ENCODE data around the gene KIAA0753. TPM values are rescaled to one million over a fixed set of nuclear protein-coding genes. Genes with fewer than 3 reads are reported as not detected.
A peak's percentile ranks its signal among the peaks of the same experiment; 100 is the strongest.

The KIAA0753 gene
- total RNA-seq, 6 experiments from 2014 or later, result 3.7 to 6.5 (median 4.9) TPM

- Histone ChIP-seq H3K4me1 (peaks cover 0 to 73% (median 11%) of the 10 kb centered on the region in 4 donors), H3K27me3 (no peaks in the 10 kb centered on the region), H3K27ac (peak overlapping the region in 1 of 3 donors; percentile 40), H3K4me3 (no peak overlapping the region), H3K9me3 (no peaks in the 10 kb centered on the region), H3K36me3 (peaks cover 0 to 17% (median 2%) of the 10 kb centered on the region in 4 donors)
- ATAC-seq (peak; percentile 5 to 41 (median 30)), DNase-seq (peak in 1 of 3 donors; percentile 49)
- TF ChIP-seq CTCF (IDR thresholded peaks at IDR 0.05), result no peak
- no peak for TF ChIP-seq POLR2A (IDR thresholded peaks at IDR 0.05)
- intact Hi-C loops (cut with DNase I), result no loop called here
- WGBS (ENCODE audit: insufficient coverage, low coverage, low lambda C conversion rate, missing lambda C conversion rate), result 51% methylated on average over 7 of the region's 7 CpGs
Measured at GRCh38 chr17:6684460-6684783, 43.9 kb upstream of the KIAA0753 start.

GRCh38 chr17:6683730-6684459, 43.4 kb upstream of the KIAA0753 start:
- H3K27me3 ChIP-seq, result no peaks in the 10 kb centered on the region

DNA sequence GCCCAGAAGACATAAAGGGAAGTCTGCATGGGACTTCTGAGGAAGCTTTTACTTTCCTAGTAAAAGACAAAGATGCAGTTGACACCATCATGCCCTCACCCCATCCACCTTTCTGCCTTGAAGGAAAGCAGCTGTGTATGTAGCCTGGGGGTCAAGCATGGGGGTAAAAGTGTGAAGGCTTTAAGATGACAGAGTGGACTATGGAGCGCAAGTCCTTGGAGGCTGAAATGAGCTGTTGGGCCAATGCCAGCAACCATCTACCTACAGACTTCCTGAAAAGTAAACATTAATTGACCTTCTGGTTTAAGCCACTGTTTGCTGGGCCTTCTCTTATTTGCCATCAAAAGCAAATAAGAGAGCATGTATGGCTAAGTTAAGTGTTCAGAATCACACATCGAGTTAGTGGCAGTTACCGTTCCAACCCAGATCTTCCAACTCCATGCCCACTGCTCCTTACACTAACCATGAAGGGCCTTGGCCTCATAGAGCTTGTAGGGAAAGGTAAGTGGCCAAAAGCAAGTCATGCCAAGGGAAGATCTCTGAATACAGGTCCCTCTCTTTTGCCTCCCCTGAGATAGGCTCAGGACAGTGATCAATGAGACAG, 42.7 kb upstream of the KIAA0753 start:
- peaks cover 0 to 8% (median 0%) of the 10 kb centered on the region in 4 donors for H3K36me3 ChIP-seq
- no peaks in the 10 kb centered on the region for H3K9me3 ChIP-seq
- no peak overlapping the region for H3K4me3 ChIP-seq
- peak in 1 of 3 donors; percentile 56 for DNase-seq
- peaks cover 0 to 65% (median 11%) of the 10 kb centered on the region in 4 donors for H3K4me1 ChIP-seq
- H3K27me3 ChIP-seq, result no peaks in the 10 kb centered on the region
- WGBS (ENCODE audit: insufficient coverage, low coverage, low lambda C conversion rate, missing lambda C conversion rate), result 25% methylated on average over 3 of the region's 3 CpGs
- peak overlapping the region in 1 of 3 donors; percentile 40 for H3K27ac ChIP-seq
- ATAC-seq, result peak in 3 of 4 donors; percentile 1 to 31 (median 3)
- intact Hi-C loops (cut with DNase I), result no loop called here
- TF ChIP-seq CTCF (IDR thresholded peaks at IDR 0.05) (no peak), POLR2A (IDR thresholded peaks at IDR 0.05) (peak; percentile 24)

More at GRCh38 chr17:6683730-6684459, 43.4 kb upstream of the KIAA0753 start:
- WGBS (ENCODE audit: insufficient coverage, low coverage, low lambda C conversion rate, missing lambda C conversion rate), result 34% methylated on average over 2 of the region's 3 CpGs
- H3K4me3 ChIP-seq, result no peak overlapping the region
- peaks cover 0 to 70% (median 11%) of the 10 kb centered on the region in 4 donors for H3K4me1 ChIP-seq
- TF ChIP-seq POLR2A (IDR thresholded peaks at IDR 0.05), result no peak
- no peak for TF ChIP-seq CTCF (IDR thresholded peaks at IDR 0.05)
- ATAC-seq (peak; percentile 8 to 44 (median 34)), DNase-seq (peak in 1 of 3 donors; percentile 52)
- H3K9me3 ChIP-seq, result no peaks in the 10 kb centered on the region
- peaks cover 0 to 11% (median 1%) of the 10 kb centered on the region in 4 donors for H3K36me3 ChIP-seq
- H3K27ac ChIP-seq, result peak overlapping the region in 1 of 3 donors; percentile 40
- intact Hi-C loops (cut with DNase I), result no loop called here

DNA sequence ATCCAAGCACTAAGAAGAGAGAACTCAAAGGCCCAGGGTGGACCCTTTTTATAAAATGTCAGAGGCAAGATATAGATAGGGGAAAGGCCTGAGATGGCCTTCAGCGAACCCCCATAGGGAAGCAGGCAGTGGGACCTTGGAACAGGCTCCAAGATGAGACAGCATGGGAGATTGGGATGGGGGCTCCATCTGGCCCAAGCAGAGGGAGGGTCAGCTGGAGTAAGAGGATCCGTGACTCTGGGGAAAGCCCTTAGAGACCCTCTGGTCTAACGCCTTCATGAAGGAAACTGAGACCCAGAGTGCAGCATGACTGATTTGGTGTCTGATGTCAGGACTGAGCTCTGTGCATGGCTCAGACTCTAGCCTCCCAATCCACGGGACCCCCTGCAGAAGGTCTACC, 41.8 kb upstream of the KIAA0753 start:
- H3K36me3 ChIP-seq, result peaks cover 0 to 2% (median 0%) of the 10 kb centered on the region in 4 donors
- DNase-seq, result peak in 1 of 3 donors; percentile 9
- no peak overlapping the region for H3K4me3 ChIP-seq
- intact Hi-C loops (cut with DNase I), result no loop called here
- TF ChIP-seq POLR2A (IDR thresholded peaks at IDR 0.05) (no peak), CTCF (IDR thresholded peaks at IDR 0.05) (no peak)
- no peak overlapping the region for H3K27ac ChIP-seq
- no peaks in the 10 kb centered on the region for H3K27me3 ChIP-seq
- peaks cover 0 to 61% (median 11%) of the 10 kb centered on the region in 4 donors for H3K4me1 ChIP-seq
- 100% methylated on average over 1 of the region's 4 CpGs for WGBS (ENCODE audit: insufficient coverage, low coverage, low lambda C conversion rate, missing lambda C conversion rate)
- no peaks in the 10 kb centered on the region for H3K9me3 ChIP-seq
- no peak for ATAC-seq
